GM18909 (cell line): Measurements from ENCODE around the gene ZFAND6.
"Not testable (repeated sequence)": the region's sequence is repeated elsewhere in the genome, so short reads cannot be mapped to it uniquely, and the experiment has no call there.

Source experiments
- ATAC-seq: cut with Tn5 transposase; IDR thresholded peaks from one replicate; pipeline ENCODE4 v1.9.1; 2021; ENCODE audit warnings: mild to moderate bottlenecking; ENCODE audit not compliant: unreplicated experiment, poor library complexity

Gene ZFAND6

GRCh38 chr15:80045219-80045618 is 14.3 kb upstream of the ZFAND6 start:
- ATAC-seq = not testable (repeated sequence)

- no peak for ATAC-seq
Measured at GRCh38 chr15:80049046-80049445, 10.4 kb upstream of the ZFAND6 start.

GRCh38 chr15:80052597-80053304 is 6.7 kb upstream of the ZFAND6 start:
- ATAC-seq = no peak

GRCh38 chr15:80055933-80056332 is 3.5 kb upstream of the ZFAND6 start:
- ATAC-seq = no peak

- no peak for ATAC-seq
Measured at GRCh38 chr15:80058044-80058443, 1.4 kb upstream of the ZFAND6 start.

GRCh38 chr15:80059786-80060355 is 395 bp downstream of the ZFAND6 start:
- peak; percentile 57 for ATAC-seq

GRCh38 chr15:80060356-80061006 is 1.0 kb downstream of the ZFAND6 start:
- no peak for ATAC-seq

- ATAC-seq = no peak
Measured at GRCh38 chr15:80061582-80061981, 2.1 kb downstream of the ZFAND6 start.

GRCh38 chr15:80066912-80067311 is 7.4 kb downstream of the ZFAND6 start:
- no peak for ATAC-seq

GRCh38 chr15:80068578-80068977 is 9.1 kb downstream of the ZFAND6 start:
- ATAC-seq = no peak

- ATAC-seq = no peak
Measured at GRCh38 chr15:80070840-80071239, 11.4 kb downstream of the ZFAND6 start.

- no peak for ATAC-seq
Measured at GRCh38 chr15:80071652-80072051, 12.2 kb downstream of the ZFAND6 start.

GRCh38 chr15:80072285-80072994 is 13.0 kb downstream of the ZFAND6 start:
- ATAC-seq = peak; percentile 79

- no peak for ATAC-seq
Measured at GRCh38 chr15:80073197-80073596, 13.7 kb downstream of the ZFAND6 start.

- no peak for ATAC-seq
Measured at GRCh38 chr15:80076321-80077318, 17.1 kb downstream of the ZFAND6 start.

- no peak for ATAC-seq
Measured at GRCh38 chr15:80081390-80081789, 21.9 kb downstream of the ZFAND6 start.

- ATAC-seq = no peak
Measured at GRCh38 chr15:80087104-80087503, 27.6 kb downstream of the ZFAND6 start.

GRCh38 chr15:80090041-80090440 is 30.6 kb downstream of the ZFAND6 start:
- ATAC-seq = no peak

GRCh38 chr15:80090879-80091503 is 31.5 kb downstream of the ZFAND6 start:
- ATAC-seq = no peak
